SHP77 (cell line): ENCODE results near the gene COL25A1.

ENCODE experiments used
- DNase-seq, 2 experiments: peaks; one replicate each; lab custom pipeline; 2025; lab: John Stamatoyannopoulos, UW

Gene COL25A1

DNA sequence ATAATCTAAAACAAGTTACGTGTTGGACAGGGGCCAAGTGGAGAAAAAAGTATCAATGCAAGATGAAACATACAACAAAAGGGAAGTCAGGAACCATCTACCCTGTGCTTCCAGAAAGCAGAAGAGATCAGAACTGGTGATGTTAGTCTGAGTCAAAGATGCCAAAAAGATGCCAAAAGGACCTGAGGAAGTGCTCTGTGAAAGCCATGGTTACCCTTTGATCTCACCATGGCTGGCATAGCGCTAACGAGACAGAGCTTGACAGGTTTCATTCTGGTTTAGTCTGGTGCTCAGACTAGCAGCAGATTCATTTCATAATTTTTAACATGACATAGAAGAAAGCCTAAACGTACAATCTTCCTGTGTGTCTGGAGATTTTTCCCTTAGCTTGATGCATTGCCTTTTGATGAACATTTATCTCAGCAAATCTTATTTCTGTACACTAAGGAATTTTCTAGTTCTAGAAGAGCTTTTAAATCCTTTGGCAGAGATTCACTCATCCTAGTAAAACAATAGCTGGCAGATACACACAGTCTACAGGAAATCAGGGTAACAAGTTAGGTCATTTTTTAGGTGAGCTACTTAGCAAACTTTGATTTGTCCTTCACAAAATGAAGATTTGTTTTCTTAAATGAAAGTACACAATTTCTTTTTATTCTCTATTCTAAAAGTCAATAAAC lies 87.7 kb downstream of the COL25A1 start:
- no peak for DNase-seq

GRCh38 chr4:109213056-109213455 lies 89.4 kb downstream of the COL25A1 start:
- no peak for DNase-seq

DNA sequence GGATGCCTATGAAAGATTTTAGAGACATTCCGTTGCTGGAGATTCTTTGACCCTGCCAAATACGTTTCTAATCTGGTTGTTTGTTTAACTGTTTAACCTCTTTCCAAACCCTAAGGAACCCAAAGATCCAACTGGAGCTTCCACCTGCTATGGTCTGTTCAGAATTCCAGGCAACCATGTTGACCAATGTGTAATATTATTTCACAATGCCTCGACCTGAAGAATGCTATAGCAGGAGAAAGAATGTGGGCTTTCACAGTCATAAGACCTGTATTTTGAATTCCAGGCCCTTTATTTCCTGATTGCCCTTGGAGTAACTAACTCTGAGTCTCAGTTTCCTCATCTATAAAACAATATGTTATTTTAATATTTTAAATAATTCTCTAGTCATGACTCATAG lies 90.8 kb downstream of the COL25A1 start:
- no peak for DNase-seq

GRCh38 chr4:109209647-109210046 lies 92.8 kb downstream of the COL25A1 start:
- DNase-seq = no peak

DNA sequence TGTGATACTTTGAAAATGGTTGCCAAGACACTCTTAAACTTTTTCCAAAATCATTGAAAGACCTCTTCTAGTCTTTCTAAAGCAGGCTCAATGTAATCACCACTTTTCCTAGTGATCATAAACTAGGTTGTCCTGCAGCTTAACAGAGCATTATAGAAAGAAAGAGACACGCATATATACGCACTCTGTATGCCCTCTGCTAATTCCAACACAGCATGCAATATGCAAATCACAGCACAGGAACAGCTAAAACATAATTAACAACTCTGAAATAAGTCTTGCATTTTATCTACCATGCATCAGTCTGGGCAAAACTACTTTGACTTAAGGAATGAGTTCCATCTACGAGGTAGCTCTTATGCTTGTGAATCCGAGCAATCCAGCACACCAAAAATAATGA lies 94.6 kb downstream of the COL25A1 start:
- no peak for DNase-seq

DNA sequence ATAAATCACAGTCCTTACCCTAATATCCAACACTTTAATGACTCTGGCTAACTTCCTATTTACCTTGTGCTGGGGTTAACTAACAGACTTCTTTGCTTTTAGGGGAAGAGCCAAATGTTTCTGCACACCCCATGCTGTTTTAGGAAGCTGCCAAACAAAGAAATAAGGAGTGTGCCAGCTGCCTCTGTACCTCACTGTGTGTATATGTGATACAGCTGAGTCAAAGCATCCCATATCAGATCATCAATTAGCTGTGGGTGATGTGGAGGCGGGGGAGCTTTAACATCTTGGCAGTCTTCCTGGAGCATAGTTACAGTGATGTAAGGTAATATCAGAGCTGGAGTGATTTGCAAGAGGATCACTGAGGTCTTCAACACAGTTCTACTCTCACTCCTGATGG lies 95.4 kb downstream of the COL25A1 start:
- DNase-seq = peak in 1 of 2 experiments; percentile 3

GRCh38 chr4:109206620-109207019 lies 95.8 kb downstream of the COL25A1 start:
- DNase-seq = no peak

- DNase-seq = no peak
These were observed 97.3 kb downstream of the COL25A1 start for GRCh38 chr4:109205186-109205585.

GRCh38 chr4:109199585-109199984 lies 102.9 kb downstream of the COL25A1 start:
- no peak for DNase-seq

DNA sequence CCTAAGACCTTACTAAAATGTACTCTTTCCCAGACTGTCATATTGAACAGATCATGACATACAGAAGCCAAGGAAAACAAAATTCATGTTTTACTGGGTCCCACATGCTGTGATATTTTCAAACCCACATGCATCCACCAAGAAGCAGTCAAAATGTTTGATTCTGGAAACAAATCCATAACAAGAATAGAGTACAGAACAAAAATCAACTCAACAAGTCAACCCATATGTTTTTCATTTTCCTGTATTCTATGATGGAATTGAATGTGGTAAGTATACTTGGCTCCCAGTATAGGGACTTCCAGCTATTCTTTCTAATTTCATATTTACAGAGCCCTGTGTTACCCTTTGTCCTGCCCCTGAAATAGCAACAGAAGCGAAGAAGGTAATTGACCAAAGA lies 106.8 kb downstream of the COL25A1 start:
- no peak for DNase-seq

- no peak for DNase-seq
These were observed 111.2 kb downstream of the COL25A1 start for GRCh38 chr4:109191216-109191615.

DNA sequence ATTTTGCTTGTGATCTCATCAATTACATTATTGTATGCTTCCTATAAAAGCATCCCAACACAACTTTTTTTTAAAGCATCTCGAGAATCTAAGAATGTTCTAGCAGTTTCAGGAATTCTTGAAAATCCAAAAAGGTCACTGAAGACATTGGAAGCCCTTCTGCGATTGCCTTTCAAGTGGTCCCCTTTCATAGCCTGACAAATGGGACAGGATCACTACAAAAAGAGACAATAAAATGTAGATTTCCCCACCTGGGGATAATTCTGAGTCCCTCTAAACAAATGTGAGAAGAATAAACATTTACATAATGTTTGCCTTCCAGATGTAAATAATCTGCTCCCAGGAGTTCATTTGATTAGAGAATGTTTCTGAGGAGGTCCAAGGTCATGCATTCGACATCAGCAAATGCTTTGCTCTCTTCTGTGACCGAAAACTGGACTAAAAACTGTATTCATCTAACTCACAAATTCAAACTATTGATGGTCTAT lies 116.0 kb downstream of the COL25A1 start:
- no peak for DNase-seq

- DNase-seq = no peak
These were observed 116.5 kb downstream of the COL25A1 start for GRCh38 chr4:109185951-109186350.

DNA sequence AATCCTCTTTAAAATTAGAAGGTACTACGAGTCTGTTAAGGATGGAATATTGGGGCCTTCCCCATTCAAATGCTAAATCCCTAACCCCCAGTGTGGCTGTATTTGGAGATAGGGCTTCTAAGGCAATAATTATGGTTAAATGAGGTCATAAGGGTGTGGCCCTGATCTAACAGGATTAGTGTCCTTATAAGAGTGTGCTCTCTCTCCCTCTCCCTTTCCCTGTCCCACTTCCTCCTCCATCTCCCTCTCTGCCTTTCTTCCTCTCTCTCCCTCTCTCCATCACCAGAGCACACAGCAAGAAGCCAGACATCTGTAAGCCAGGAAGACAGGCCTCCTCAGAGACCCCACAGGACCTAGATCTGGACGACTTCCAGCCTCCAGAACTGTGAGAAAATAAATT lies 116.9 kb downstream of the COL25A1 start:
- no peak for DNase-seq

GRCh38 chr4:109184491-109184961 lies 117.9 kb downstream of the COL25A1 start:
- no peak for DNase-seq

DNA sequence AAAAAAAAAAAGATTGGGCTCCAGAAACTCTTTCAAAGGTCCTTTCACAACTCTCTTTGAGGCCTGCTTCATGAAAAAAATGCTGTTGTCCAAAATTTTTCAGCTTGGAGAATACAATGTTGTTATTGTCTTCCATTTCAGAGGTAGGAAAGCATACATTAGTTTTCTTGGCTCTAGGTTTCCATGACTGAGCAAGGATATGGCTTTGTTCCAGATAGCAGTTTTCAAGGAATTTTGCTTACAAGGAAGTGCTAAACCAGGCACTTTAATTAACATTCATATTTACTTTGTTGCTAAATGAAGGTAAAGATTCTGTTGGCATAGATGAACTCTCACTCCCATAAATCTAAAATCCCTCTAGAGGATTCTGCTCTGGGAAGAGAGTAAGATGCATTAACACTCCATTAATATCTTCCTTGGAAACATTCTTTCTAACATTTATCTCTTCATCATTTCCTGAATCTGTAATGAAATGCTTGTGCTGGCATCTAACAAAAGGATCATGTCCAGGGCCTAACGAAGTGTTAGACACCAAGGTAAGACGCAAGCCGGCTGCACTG lies 118.4 kb downstream of the COL25A1 start:
- no peak for DNase-seq

DNA sequence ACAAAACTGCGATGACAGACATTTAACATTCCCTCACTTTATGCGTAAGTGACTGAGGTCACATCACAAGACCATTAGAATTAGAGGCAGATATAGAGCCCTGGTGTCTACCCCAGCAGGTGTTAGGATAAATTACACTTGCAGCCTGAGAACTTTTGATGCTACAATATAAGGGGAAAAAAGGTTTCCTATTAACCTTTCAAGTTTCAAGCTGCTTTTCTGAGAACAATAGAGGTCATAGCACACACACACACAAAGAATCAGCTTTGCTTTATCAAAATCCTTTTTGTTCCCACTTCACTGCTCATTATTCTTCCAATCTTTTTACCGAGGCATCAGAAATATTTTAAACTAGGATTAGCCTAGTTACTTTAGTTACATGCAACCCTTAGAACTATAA lies 119.8 kb downstream of the COL25A1 start:
- DNase-seq = no peak

GRCh38 chr4:109179061-109179460 lies 123.4 kb downstream of the COL25A1 start:
- DNase-seq = no peak

GRCh38 chr4:109177096-109177810 lies 125.2 kb downstream of the COL25A1 start:
- no peak for DNase-seq

DNA sequence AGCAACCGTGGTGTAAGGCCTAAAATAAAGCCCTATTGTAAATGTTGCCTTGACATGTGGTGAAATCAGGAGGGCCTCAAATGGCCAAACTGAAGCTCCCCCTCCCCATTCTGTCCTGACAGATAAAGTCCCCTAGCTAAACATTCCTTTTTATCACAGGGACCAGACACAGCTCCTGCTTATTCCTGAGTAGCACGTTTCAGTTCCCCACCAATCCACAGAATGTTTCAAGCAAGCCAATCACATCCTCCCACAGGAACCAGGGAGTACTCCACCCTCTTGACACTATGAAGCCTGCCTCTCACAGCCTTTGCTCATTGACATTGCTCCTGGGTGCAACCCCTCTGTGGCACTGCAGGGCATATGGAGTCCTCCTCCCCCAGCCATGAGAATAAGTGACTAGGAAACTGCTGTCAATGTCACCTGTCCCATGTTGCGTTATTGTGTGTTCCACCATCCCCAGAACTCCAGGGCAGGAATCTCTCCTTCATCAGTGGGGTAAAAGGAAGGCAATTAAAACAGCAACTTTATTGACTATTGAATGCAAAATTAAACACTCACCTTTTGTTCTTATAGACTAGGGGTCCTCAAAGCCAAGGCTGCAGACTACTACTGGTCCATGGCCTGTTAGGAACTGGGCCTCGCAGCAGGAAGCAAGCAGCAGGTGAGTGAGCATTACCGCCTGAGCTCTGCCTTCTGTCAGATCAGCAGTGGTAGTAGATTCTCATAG lies 128.1 kb downstream of the COL25A1 start:
- no peak for DNase-seq

- no peak for DNase-seq
These were observed 130.2 kb downstream of the COL25A1 start for GRCh38 chr4:109172301-109172700.

GRCh38 chr4:109171070-109171469 lies 131.4 kb downstream of the COL25A1 start:
- DNase-seq = no peak
